ENCODE data around the gene ZCCHC24. TPM values are rescaled to one million over a fixed set of nuclear protein-coding genes. Genes with fewer than 3 reads are reported as not detected.

Gene ZCCHC24
- total and polyA plus RNA-seq, 7 donors, result 11.2 to 112 (median 43.0) TPM

DNA sequence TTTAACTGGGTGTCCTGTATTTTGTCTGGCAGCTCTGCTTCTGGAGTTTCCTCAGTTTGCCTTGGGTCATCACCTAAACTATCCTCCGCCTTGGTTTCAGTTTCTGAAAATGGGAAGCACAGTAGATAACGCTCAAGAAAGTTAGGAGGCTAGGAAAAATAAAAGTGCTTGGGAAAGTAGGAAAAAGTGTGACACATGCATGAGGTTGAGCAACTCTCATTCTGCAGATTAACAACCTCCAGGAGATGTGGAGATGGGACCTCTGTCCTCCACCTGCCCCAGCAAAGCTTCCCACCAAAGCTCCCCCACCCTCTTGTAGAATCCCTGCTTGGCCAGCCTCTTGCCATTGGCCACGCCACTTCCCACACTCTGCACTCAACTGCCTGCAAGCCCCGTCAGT, 13.1 kb upstream of the ZCCHC24 start:
- Histone ChIP-seq H3K4me3 (no peak overlapping the region), H3K36me3 (ENCODE audit: insufficient read depth in 1 of 2, low read depth in 1 of 2) (no peaks in the 10 kb centered on the region), H3K9me3 (no peaks in the 10 kb centered on the region), H3K27me3 (ENCODE audit: insufficient read depth in 3 of 3, low read length in 2 of 3) (no peaks in the 10 kb centered on the region), H3K27ac (no peak overlapping the region), H3K4me1 (peaks cover under 1% of the 10 kb centered on the region)
- intact Hi-C loops (cut with DNase I), result no loop called here
- WGBS, 3 donors, result 92 to 96% (median 95%) methylated on average over 4 of the region's 4 CpGs
- no peak for TF ChIP-seq CTCF (IDR thresholded peaks at IDR 0.05)
- DNase-seq (no peak), ATAC-seq (no peak)

- DNase-seq (no peak), ATAC-seq (no peak)
- Histone ChIP-seq H3K9me3 (no peaks in the 10 kb centered on the region), H3K27ac (no peak overlapping the region), H3K4me3 (no peak overlapping the region), H3K36me3 (ENCODE audit: insufficient read depth in 1 of 2, low read depth in 1 of 2) (no peaks in the 10 kb centered on the region), H3K4me1 (no peaks in the 10 kb centered on the region), H3K27me3 (ENCODE audit: insufficient read depth in 3 of 3, low read length in 2 of 3) (no peaks in the 10 kb centered on the region)
- TF ChIP-seq CTCF (IDR thresholded peaks at IDR 0.05), result no peak
- intact Hi-C loops (cut with DNase I), result no loop called here
- WGBS, 3 donors, result 90 to 96% (median 92%) methylated on average over 7 of the region's 7 CpGs
These were observed 11.9 kb upstream of the ZCCHC24 start for GRCh38 chr10:79457256-79457785.

- Histone ChIP-seq H3K4me3 (no peak overlapping the region), H3K9me3 (no peaks in the 10 kb centered on the region), H3K4me1 (peaks cover 5% of the 10 kb centered on the region), H3K36me3 (ENCODE audit: insufficient read depth in 1 of 2, low read depth in 1 of 2) (no peaks in the 10 kb centered on the region), H3K27ac (no peak overlapping the region), H3K27me3 (ENCODE audit: insufficient read depth in 3 of 3, low read length in 2 of 3) (no peaks in the 10 kb centered on the region)
- TF ChIP-seq CTCF (IDR thresholded peaks at IDR 0.05), result no peak
- 44 to 79% (median 64%) methylated on average over 6 of the region's 6 CpGs for WGBS, 3 donors
- DNase-seq (no peak), ATAC-seq (peak in 3 of 4 donors; percentile 37 to 57 (median 53))
- intact Hi-C loops (cut with DNase I), result no loop called here
These were observed 8.8 kb upstream of the ZCCHC24 start for GRCh38 chr10:79454259-79454658.

DNA sequence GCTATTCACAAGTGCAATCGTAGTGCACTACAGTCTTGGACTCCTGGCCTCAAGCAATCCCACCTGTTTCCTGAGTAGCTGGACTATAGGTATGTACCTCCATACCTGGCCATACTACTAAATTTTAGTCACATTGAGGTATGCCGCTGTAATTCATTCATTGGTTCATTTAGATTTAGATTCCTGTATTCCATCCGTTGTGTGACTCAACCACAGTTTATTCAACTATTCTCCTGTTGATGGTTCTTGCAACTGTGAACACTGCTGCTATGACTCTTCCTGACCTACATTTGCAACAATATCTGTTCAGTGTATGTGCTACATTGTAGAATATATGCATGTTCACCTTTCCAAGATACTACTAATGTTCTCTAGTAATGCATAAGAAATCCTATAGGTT, 8.0 kb upstream of the ZCCHC24 start:
- 95 to 100% (median 96%) methylated on average over 3 of the region's 3 CpGs for WGBS, 3 donors
- intact Hi-C loops (cut with DNase I), result no loop called here
- no peak for TF ChIP-seq CTCF (IDR thresholded peaks at IDR 0.05)
- H3K27ac ChIP-seq, result no peak overlapping the region
- ATAC-seq, result no peak
- H3K27me3 ChIP-seq (ENCODE audit: insufficient read depth in 3 of 3, low read length in 2 of 3), result no peaks in the 10 kb centered on the region
- H3K4me3 ChIP-seq, result no peak overlapping the region
- peaks cover 11% of the 10 kb centered on the region for H3K4me1 ChIP-seq
- no peaks in the 10 kb centered on the region for H3K36me3 ChIP-seq (ENCODE audit: insufficient read depth in 1 of 2, low read depth in 1 of 2)
- no peak for DNase-seq
- H3K9me3 ChIP-seq, result no peaks in the 10 kb centered on the region

GRCh38 chr10:79452174-79452611, 6.8 kb upstream of the ZCCHC24 start:
- 78 to 93% (median 84%) methylated on average over 9 of the region's 9 CpGs for WGBS, 3 donors
- no peak overlapping the region for H3K4me3 ChIP-seq
- intact Hi-C loops (cut with DNase I), result no loop called here
- no peaks in the 10 kb centered on the region for H3K36me3 ChIP-seq (ENCODE audit: insufficient read depth in 1 of 2, low read depth in 1 of 2)
- no peaks in the 10 kb centered on the region for H3K27me3 ChIP-seq (ENCODE audit: insufficient read depth in 3 of 3, low read length in 2 of 3)
- H3K4me1 ChIP-seq, result peaks cover 23% of the 10 kb centered on the region
- H3K27ac ChIP-seq, result no peak overlapping the region
- TF ChIP-seq CTCF (IDR thresholded peaks at IDR 0.05), result no peak
- ATAC-seq (no peak), DNase-seq (no peak)
- no peaks in the 10 kb centered on the region for H3K9me3 ChIP-seq
